DMS79 (cell line): ENCODE results near the gene GIMAP8.
"Not testable (repeated sequence)": the region's sequence is repeated elsewhere in the genome, so short reads cannot be mapped to it uniquely, and the experiment has no call there.

Experiments
- DNase-seq: peaks from one replicate; lab custom pipeline; 2025; lab: John Stamatoyannopoulos, UW

Gene GIMAP8

DNA sequence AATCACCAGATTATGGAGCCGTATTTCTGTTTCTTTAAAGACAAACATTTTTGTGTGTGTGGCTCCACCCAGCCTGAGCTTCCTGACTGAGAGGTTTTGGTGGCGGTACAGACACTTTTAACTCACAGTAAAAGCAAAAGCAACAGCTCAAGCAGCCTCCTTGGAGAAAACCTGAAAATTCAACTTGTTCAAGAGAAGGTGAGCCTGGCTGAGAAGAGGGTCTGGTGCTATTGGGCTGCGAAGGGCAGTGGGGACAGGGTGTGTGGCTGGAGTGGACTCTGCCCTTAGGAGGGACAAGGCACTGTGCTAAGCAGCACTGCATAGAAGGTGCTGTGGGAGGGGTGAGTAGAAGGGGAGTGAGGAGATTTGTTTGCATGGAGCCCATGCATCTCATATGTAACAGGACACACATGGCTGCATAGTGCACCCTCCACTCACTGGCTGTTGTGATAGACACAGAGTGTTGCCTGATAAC is 64.4 kb downstream of the GIMAP8 start, which contains the start of gene GIMAP7:
Gene GIMAP7 (plus strand): TSS at position 125 of the 475 bp plus-strand sequence. CDS start 5,103 bp downstream, outside the sequence.
- no peak for DNase-seq

DNA sequence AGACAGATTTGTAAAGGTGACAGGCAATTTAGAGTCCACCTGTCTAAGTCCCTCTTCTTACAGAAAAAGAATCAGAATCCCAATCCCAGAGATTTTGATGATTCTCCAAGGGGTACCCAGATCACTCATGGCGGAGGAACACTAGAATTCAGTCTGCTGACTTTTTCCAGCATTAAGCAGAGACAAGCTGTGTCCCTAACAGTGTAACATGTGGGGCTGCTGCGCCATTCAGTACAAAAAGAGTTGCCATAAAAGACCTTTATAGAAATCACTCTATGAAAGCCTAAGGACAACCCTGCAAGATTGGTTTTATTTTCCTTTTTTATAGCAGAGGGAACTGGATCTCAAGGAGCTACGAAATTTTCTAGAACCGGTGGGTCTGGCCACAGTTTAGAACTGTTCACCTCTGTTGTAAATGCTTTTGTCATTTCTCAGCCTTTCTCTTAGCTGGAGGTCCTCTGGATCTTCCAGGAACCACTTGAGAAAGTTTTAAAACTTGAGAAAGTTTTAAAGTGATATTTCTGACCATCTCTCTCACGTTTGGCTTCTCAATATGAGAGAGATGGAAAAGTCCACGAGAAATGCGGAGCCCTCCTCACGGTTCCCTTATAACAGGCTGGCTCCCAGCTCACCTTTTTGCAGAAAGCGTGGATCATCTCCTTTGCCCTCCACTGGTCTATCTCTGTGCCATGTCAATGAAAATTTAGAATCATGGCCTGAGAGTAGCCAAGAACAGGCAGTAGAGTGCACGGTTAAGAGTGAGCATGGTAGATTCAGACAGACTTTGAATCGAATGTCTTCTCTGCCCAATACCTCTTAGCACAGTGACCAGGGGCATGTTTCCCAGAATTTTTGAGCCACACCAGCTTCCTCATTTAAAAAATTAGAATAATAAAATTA is 65.1 kb downstream of the GIMAP8 start:
- DNase-seq, result no peak

DNA sequence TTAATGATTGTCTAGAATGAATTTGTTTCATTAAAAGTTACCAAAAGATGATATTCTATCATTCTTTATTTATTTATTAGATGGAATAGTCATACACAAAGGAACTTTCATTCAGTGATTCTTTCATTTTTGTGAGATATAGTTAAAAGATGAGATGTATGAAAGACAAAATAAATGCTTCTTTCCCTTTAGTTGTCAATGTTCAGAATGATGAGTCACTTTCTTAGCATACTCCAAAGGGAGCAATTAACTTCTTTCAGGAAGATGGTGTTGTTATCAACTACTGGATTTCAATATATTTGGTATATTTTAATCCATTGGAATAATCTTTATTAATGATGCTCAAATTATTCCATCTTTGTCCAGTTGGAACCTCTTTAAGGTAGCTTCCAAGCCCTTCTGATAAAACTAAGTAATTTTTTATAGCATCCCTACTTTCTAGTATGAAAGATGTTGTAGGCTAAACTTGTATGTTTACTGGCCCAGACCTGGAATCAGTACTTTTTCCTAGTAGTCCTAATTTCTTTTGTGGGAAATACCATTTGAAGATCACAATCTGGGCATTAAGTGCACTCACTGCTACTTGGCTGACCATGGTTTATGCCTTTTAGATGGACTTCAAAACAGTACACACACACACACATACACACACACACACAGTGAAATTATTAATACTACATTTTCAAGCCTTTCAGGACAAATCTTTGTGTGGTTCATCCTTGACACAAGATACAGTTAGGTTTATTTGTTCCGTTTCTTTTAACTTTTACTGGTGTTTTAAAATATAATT is 66.7 kb downstream of the GIMAP8 start:
- no peak for DNase-seq

DNA sequence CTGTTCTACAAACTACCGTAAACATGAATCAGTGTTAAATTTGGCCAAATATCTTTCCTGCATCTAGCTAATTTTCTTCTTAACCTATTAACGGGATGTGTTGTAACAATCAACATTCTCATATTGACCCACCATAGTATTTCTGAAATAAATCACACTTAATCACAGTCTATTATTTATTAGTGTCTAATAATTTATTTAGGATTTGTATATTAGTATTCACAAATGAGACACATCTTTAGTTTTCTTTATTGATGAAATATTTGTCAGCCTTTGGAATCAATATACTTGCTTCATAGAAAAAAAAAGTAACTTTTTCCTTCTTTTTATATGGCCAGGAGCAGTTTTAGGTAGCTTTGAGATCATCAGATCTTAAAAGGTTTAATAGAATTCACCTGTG is 68.9 kb downstream of the GIMAP8 start:
- DNase-seq, result no peak

DNA sequence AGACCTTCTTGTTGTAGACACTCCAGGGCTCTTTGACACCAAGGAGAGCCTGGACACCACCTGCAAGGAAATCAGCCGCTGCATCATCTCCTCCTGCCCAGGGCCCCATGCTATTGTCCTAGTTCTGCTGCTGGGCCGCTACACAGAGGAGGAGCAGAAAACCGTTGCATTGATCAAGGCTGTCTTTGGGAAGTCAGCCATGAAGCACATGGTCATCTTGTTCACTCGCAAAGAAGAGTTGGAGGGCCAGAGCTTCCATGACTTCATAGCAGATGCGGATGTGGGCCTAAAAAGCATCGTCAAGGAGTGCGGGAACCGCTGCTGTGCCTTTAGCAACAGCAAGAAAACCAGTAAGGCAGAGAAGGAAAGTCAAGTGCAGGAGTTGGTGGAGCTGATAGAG is 69.7 kb downstream of the GIMAP8 start:
- DNase-seq, result no peak

DNA sequence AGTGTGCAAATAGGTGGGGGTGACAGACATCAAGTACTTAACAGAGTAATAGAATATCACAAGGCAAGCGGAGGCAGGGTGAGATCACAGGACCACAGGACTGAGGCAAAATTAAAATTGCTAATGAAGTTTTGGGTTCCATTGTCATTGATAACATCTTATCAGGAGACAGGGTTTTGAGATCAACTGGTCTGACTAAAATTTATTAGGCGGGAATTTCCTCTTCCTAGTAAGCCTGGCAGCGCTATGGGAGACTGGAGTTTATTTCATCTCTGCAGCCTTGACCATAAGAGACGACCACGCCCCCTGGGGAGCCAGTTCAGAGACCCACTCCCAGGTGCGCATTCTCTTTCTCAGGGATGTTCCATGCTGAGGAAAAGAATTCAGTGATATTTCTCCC is 72.5 kb downstream of the GIMAP8 start:
- not testable (repeated sequence) for DNase-seq

DNA sequence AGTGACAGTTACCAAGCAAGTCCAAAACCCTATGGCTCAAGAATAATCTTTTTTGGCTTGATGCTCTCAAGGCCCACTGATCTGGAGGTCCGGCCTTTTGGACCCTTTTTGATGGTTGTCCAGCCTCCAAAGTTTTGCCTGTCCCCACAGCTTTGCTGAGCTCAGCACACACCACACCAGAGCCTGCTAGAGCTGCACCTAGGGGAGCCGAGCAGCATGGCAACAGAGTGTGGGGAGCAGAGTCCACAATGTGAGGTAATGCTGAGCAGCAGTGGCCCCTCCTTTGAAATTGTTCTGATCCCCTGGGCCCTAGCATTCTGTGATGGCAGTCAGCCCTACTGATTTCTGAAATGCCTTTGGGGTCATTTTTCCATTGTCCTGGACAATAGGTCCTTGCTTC is 73.6 kb downstream of the GIMAP8 start:
- DNase-seq, result no peak
